LNCaP clone FGC (cell line): Measurements from ENCODE around the gene KDM4B.

ENCODE experiments used
- DNase-seq: peaks from one replicate; pipeline ENCODE4 v3.0.0-alpha.2; 2011; ENCODE audit warnings: low read depth
- H3K4me3 ChIP-seq: 2 replicates; pipeline ENCODE4 v1.5.1; 2011; ENCODE audit warnings: mild to moderate bottlenecking, low read depth, low read length, control low read depth
- CTCF ChIP-seq: IDR thresholded peaks from 2 replicates; pipeline ENCODE4 v1.5.1; 2012; ENCODE audit warnings: mild to moderate bottlenecking; ENCODE audit not compliant: control insufficient read depth, insufficient read depth; ENCODE audit errors: extremely low read depth

Gene KDM4B

GRCh38 chr19:4987692-4988370, 18.9 kb downstream of the KDM4B start:
- no peak for TF ChIP-seq CTCF
- DNase-seq: no peak
- H3K4me3 ChIP-seq: no peak overlapping the region

GRCh38 chr19:4988770-4989251, 19.9 kb downstream of the KDM4B start:
- no peak overlapping the region for H3K4me3 ChIP-seq
- no peak for DNase-seq
- no peak for TF ChIP-seq CTCF

DNA sequence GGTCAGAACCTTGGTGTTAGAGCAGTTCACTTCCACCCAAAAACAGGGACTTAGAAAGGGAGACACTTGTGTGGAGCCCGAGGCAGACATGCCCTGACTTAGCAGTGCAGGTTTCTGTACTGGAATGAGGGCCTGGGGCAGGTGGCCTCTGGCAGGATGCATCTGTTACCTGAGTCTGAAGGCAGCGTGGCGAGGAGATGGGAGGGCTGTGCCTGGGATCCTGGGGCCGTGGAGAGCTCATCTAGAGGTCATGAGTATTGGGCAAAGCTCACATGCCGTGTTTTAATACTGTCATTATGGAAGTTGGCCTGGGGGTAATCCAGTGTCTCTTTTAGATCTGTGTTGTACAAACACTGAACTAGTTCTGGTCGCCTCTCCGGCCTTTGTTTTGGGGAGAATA, 21.4 kb downstream of the KDM4B start:
- TF ChIP-seq CTCF: no peak
- no peak for DNase-seq
- no peak overlapping the region for H3K4me3 ChIP-seq

GRCh38 chr19:4991538-4991937, 22.6 kb downstream of the KDM4B start:
- DNase-seq: peak; percentile 94
- no peak for TF ChIP-seq CTCF
- no peak overlapping the region for H3K4me3 ChIP-seq

GRCh38 chr19:4991996-4992698, 23.2 kb downstream of the KDM4B start:
- peak; percentile 96 for DNase-seq
- no peak overlapping the region for H3K4me3 ChIP-seq
- no peak for TF ChIP-seq CTCF

DNA sequence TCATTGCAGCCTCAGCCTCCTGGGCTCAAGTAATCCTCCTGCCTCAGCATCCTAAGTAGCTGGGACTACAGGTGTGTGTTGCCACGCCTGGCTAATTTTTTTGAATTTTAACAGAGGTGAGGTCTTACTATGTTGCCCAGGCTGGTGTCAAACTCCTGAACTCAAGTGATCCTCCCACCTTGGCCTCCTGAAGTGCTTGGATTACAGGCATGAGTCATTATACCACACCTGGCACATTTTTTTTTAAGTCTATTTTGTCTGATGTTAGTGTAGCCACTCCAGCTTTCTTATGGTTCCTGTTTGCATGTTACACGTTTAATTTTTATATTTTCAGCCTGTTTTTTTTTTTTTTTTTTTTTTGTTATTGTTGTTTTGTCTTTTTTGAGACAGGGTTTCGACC, 24.8 kb downstream of the KDM4B start:
- no peak overlapping the region for H3K4me3 ChIP-seq
- TF ChIP-seq CTCF: no peak
- no peak for DNase-seq
